H1 (cell line): ENCODE data around the gene LRRC25. TPM values are rescaled to one million over a fixed set of nuclear protein-coding genes. Genes with fewer than 3 reads are reported as not detected.

Source experiments
- CTCF ChIA-PET: fragments of 300-600 bp; sonication (Branson Sonifier 250); formaldehyde crosslinking; loops from one replicate; lab custom pipeline; 2021; ENCODE audit not compliant: partially characterized antibody; lab: Charles Lee
- POLR2A ChIA-PET: fragments of 300-600 bp; sonication (Branson Sonifier 250); formaldehyde crosslinking; loops from one replicate; lab custom pipeline; 2021; ENCODE audit warnings: inconsistent platforms; ENCODE audit not compliant: partially characterized antibody; lab: Charles Lee
- DNase-seq, 2 experiments: peaks; one replicate each; pipeline versions ENCODE4 v3.0.0 to v3.0.0-alpha.2; 2010 to 2022; ENCODE audit warnings: low spot score in 2 of 2, low read depth in 1 of 2, mixed read lengths in 1 of 2
- FAIRE-seq: peaks from 2 replicates; lab custom pipeline; 2011; peaks lifted over from hg19 to GRCh38; lab: Jason Lieb, UNC
- H2AFZ ChIP-seq: 2 replicates; pipeline ENCODE4 v1.8.1; 2012; ENCODE audit warnings: low read length, inconsistent platforms
- H2AK5ac ChIP-seq: 2 replicates; pipeline ENCODE4 v1.6.1; 2013; ENCODE audit warnings: low read depth, low read length
- H2BK120ac ChIP-seq: replicated peaks from 2 replicates; pipeline ENCODE3; 2013; ENCODE audit warnings: low read depth, low read length, inconsistent platforms
- H2BK12ac ChIP-seq: 2 replicates; pipeline ENCODE4 v1.6.1; 2013; ENCODE audit warnings: low read depth, low read length
- H2BK15ac ChIP-seq: 2 replicates; pipeline ENCODE4 v1.6.1; 2013; ENCODE audit warnings: low read length
- H2BK20ac ChIP-seq: 2 replicates; pipeline ENCODE4 v1.6.1; 2013; ENCODE audit warnings: low read length
- H2BK5ac ChIP-seq: 2 replicates; pipeline ENCODE4 v1.6.1; 2013; ENCODE audit warnings: low read depth, low read length
- H3K14ac ChIP-seq: 2 replicates; pipeline ENCODE4 v1.6.1; 2013; ENCODE audit warnings: inconsistent platforms; ENCODE audit not compliant: insufficient read length
- H3K18ac ChIP-seq: 2 replicates; pipeline ENCODE4 v1.6.1; 2013; ENCODE audit warnings: low read length; ENCODE audit errors: extremely low read depth
- H3K23ac ChIP-seq: 2 replicates; pipeline ENCODE4 v1.6.1; 2013; ENCODE audit warnings: inconsistent platforms; ENCODE audit not compliant: insufficient read length
- H3K23me2 ChIP-seq: 2 replicates; pipeline ENCODE4 v1.6.1; 2013; ENCODE audit warnings: low read depth, low read length
- H3K27ac ChIP-seq: 2 replicates; pipeline ENCODE4 v1.6.1; 2011; ENCODE audit warnings: low read depth, low read length, inconsistent platforms
- H3K27me3 ChIP-seq, 4 experiments: replicated peaks in 1 of 4; 1 replicate in 1 of 4; 2 replicates in 3 of 4; pipeline versions ENCODE4 v1.6.1 to v1.8.1; 2011 to 2013; ENCODE audit warnings: low read length in 3 of 4, mild to moderate bottlenecking in 3 of 4, inconsistent platforms in 2 of 4, mixed read lengths in 2 of 4, moderate library complexity in 1 of 4; ENCODE audit not compliant: control insufficient read depth in 3 of 4, insufficient read depth in 3 of 4; ENCODE audit errors: extremely low read depth in 1 of 4
- H3K36me3 ChIP-seq, 4 experiments: 2 replicates each; pipeline versions ENCODE4 v1.6.1 to v1.8.1; 2011 to 2013; ENCODE audit warnings: mild to moderate bottlenecking in 4 of 4, low read length in 3 of 4, moderate library complexity in 2 of 4, control low read depth in 1 of 4, inconsistent platforms in 1 of 4; ENCODE audit not compliant: insufficient read depth in 4 of 4, control insufficient read depth in 2 of 4
- H3K4ac ChIP-seq: replicated peaks from 2 replicates; pipeline ENCODE3; 2013; ENCODE audit warnings: low read length, low read depth, mixed read lengths, inconsistent platforms; ENCODE audit not compliant: insufficient read length
- H3K4me1 ChIP-seq, 4 experiments: replicated peaks in 1 of 4; 1 replicate in 1 of 4; 2 replicates in 3 of 4; pipeline versions ENCODE4 v1.6.1 to v1.8.1; 2011 to 2013; ENCODE audit warnings: low read length in 3 of 4, inconsistent platforms in 2 of 4, mixed read lengths in 1 of 4; ENCODE audit not compliant: insufficient read depth in 4 of 4, control insufficient read depth in 3 of 4
- H3K4me2 ChIP-seq, 2 experiments: 2 replicates each; pipeline versions ENCODE4 v1.6.1 to v1.8.1; 2011 to 2013; ENCODE audit warnings: low read depth in 2 of 2, low read length in 2 of 2, control low read depth in 1 of 2, inconsistent platforms in 1 of 2, mild to moderate bottlenecking in 1 of 2; ENCODE audit not compliant: insufficient read depth in 1 of 2
- H3K4me3 ChIP-seq, 4 experiments: fragments of 200-600, 300-600 bp in 1 of 4; sonication (generic), shearing (Covaris generic), sonication (Bioruptor Twin) in 1 of 4; 2 replicates each; pipeline versions ENCODE4 v1.5.1 to v1.8.1; 2011 to 2016; ENCODE audit warnings: low read length in 4 of 4, low read depth in 3 of 4, control low read depth in 2 of 4, inconsistent platforms in 2 of 4, mild to moderate bottlenecking in 2 of 4, mixed read lengths in 1 of 4, moderate library complexity in 1 of 4; ENCODE audit not compliant: insufficient read depth in 2 of 4; ENCODE audit errors: extremely low read depth in 1 of 4
- H3K56ac ChIP-seq: replicated peaks from 2 replicates; pipeline ENCODE3; 2013; ENCODE audit warnings: low read depth, mild to moderate bottlenecking, mixed read lengths, low read length, inconsistent platforms; ENCODE audit not compliant: insufficient read length
- H3K79me1 ChIP-seq: 2 replicates; pipeline ENCODE4 v1.6.1; 2013; ENCODE audit warnings: low read depth, low read length, control low read depth
- H3K79me2 ChIP-seq, 2 experiments: 2 replicates each; pipeline versions ENCODE4 v1.6.1 to v1.8.1; 2012 to 2013; ENCODE audit warnings: low read length in 2 of 2, mild to moderate bottlenecking in 2 of 2, inconsistent platforms in 1 of 2; ENCODE audit not compliant: insufficient read depth in 2 of 2, control insufficient read depth in 1 of 2
- H3K9ac ChIP-seq, 4 experiments: replicated peaks in 1 of 4; 1 replicate in 1 of 4; 2 replicates in 3 of 4; pipeline versions ENCODE4 v1.6.1 to v1.8.1; 2011 to 2013; ENCODE audit warnings: low read depth in 3 of 4, low read length in 3 of 4, control low read depth in 2 of 4, mild to moderate bottlenecking in 2 of 4, moderate library complexity in 2 of 4, inconsistent platforms in 1 of 4; ENCODE audit errors: extremely low read depth in 1 of 4
- H3K9me3 ChIP-seq, 2 experiments: 2 replicates each; pipeline versions ENCODE4 v1.6.1 to v1.8.1; 2012 to 2013; ENCODE audit warnings: mild to moderate bottlenecking in 2 of 2, moderate library complexity in 2 of 2, control low read depth in 1 of 2, inconsistent platforms in 1 of 2, low read depth in 1 of 2, low read length in 1 of 2, mixed read lengths in 1 of 2; ENCODE audit not compliant: insufficient read depth in 2 of 2
- H4K20me1 ChIP-seq, 2 experiments: replicated peaks in 1 of 2; 2 replicates each; pipeline versions ENCODE3 to v1.8.1; 2011 to 2013; ENCODE audit warnings: inconsistent platforms in 2 of 2, low read length in 2 of 2, mild to moderate bottlenecking in 1 of 2; ENCODE audit not compliant: insufficient read depth in 2 of 2, control insufficient read depth in 1 of 2
- H4K5ac ChIP-seq: 2 replicates; pipeline ENCODE4 v1.6.1; 2013; ENCODE audit warnings: low read length, low read depth, mixed read lengths, inconsistent platforms; ENCODE audit not compliant: insufficient read length
- H4K8ac ChIP-seq: 2 replicates; pipeline ENCODE4 v1.8.0; 2013; ENCODE audit warnings: mild to moderate bottlenecking, moderate library complexity, low read length, inconsistent platforms; ENCODE audit not compliant: insufficient read depth; ENCODE audit errors: extremely low read depth
- H4K91ac ChIP-seq: replicated peaks from 2 replicates; pipeline ENCODE3; 2013; ENCODE audit warnings: low read length, mixed read lengths, inconsistent platforms; ENCODE audit not compliant: insufficient read length
- EZH2 ChIP-seq: fragments of 200-600 bp; sonication (generic); IDR thresholded peaks from 2 replicates; pipeline ENCODE4 v1.7.1; 2012; ENCODE audit warnings: low read depth, mild to moderate bottlenecking, moderate library complexity, low read length, inconsistent platforms; ENCODE audit not compliant: severe bottlenecking
- KDM1A ChIP-seq: fragments of 200-600, 300-600 bp; sonication (generic); IDR thresholded peaks from 2 replicates; pipeline ENCODE4 v1.7.1; 2016; ENCODE audit warnings: mild to moderate bottlenecking, low read length, borderline replicate concordance
- RFX5 ChIP-seq: IDR thresholded peaks from 2 replicates; pipeline ENCODE4 v1.6.1; 2011; ENCODE audit warnings: low read depth, low read length, improper control_type of control experiment, borderline replicate concordance
- SUZ12 ChIP-seq: fragments of 200-600 bp; sonication (generic); IDR thresholded peaks from 2 replicates; pipeline ENCODE4 v1.6.1; 2012; ENCODE audit warnings: mild to moderate bottlenecking, inconsistent platforms, low read length, moderate library complexity, mixed read lengths
- WGBS, 2 experiments: shearing (Covaris generic) in 1 of 2; methylation state at CpG; one replicate each; pipeline versions ENCODE4 v1.1.6 to v1.1.7; 2013 to 2015; ENCODE audit warnings: low lambda C conversion rate in 2 of 2, mixed read lengths in 2 of 2, inconsistent platforms in 1 of 2, low coverage in 1 of 2, missing lambda C conversion rate in 1 of 2; ENCODE audit not compliant: insufficient replicate concordance in 2 of 2, insufficient coverage in 1 of 2, insufficient read length in 1 of 2; ENCODE audit errors: extremely low coverage in 1 of 2, missing lambda C conversion rate in 1 of 2; 5-methylcytosine and 5-hydroxymethylcytosine counted together
- polyA plus RNA-seq, 7 experiments: library from polyadenylated mRNA; depleted of rRNA in 3 of 7; stranded (reverse) in 5 of 7; unstranded in 2 of 7; fragments of >200 nt in 5 of 7; fragments of 200-250 nt in 2 of 7; gene quantifications; 1 replicate in 5 of 7; 2 replicates in 1 of 7; 4 replicates in 1 of 7; pipeline versions ENCODE4 v1.2.1 to v1.2.3, GENCODE V29; 2011 to 2013; ENCODE audit warnings: missing spikeins in 2 of 7, mixed read lengths in 2 of 7
- total RNA-seq: library from RNA; stranded (reverse); fragmentation: NEBNext Ultra II Directional; extraction: Animal tissue kit (Norgen Biotek cat#: 25700); gene quantifications from 2 replicates; pipeline ENCODE4 v1.2.1, GENCODE V29; 2021
- TF ChIP-seq, protein P1 (sequence below): IDR thresholded peaks from 2 replicates; pipeline ENCODE4 v1.6.1; 2012; ENCODE audit warnings: inconsistent platforms

LRRC25 gene
- total and polyA plus RNA-seq, 2 of the 8 experiments (the other 6 are each of a cell fraction or from before 2014, with no cell fraction given) = 0.20 to 0.41 TPM

- CTCF ChIA-PET = interaction anchor here (1.2 to 2.8 kb wide), 2 partner anchors 11 to 17 kb away, joined by 4 to 14 read pairs; partner anchors contain the start of gene SSBP4
- Histone ChIP-seq H3K79me2 (no peaks in the 10 kb centered on the region), H2BK15ac (peak overlapping the region; percentile 81; the same call in 1 of the 2 replicates), H3K23ac (no peak overlapping the region), H3K56ac (no peak overlapping the region), H3K27me3 (no peaks in the 10 kb centered on the region; a peak in 1 of 7 replicates), H2BK5ac (peak overlapping the region; percentile 71; the same call in 1 of the 2 replicates), H3K79me1 (peaks cover 3% of the 10 kb centered on the region; the same call in 1 of the 2 replicates), H4K5ac (no peak overlapping the region), H3K9me3 (no peaks in the 10 kb centered on the region), H2AK5ac (0 out of 2 replicates have a peak overlapping the region, but pooled peaks have one; percentile 40), H3K18ac (peak overlapping the region; percentile 48), H4K91ac (peak overlapping the region; percentile 0), H3K9ac (no peak overlapping the region), H2BK12ac (peak overlapping the region; percentile 60; the same call in 1 of the 2 replicates), H3K23me2 (peaks cover 10% of the 10 kb centered on the region; the same call in 1 of the 2 replicates), H2BK20ac (peak overlapping the region; percentile 72; the same call in 1 of the 2 replicates), H3K4me3 (peak overlapping the region; percentile 33 to 70 (median 48); a peak in 6 of 8 replicates), H4K20me1 (peaks cover 0 to 9% of the 10 kb centered on the region in 2 experiments), H3K36me3 (no peaks in the 10 kb centered on the region; a peak in 1 of 8 replicates), H3K14ac (no peak overlapping the region), H4K8ac (no peak overlapping the region; the same call in 1 of the 2 replicates), H3K4me2 (peak overlapping the region; percentile 68 to 76), H3K4ac (no peak overlapping the region), H2AFZ (no peak overlapping the region), H3K4me1 (peaks cover 0 to 42% (median 28%) of the 10 kb centered on the region in 4 experiments; a peak in 6 of 7 replicates), H2BK120ac (no peak overlapping the region), H3K27ac (no peak overlapping the region)
- 23% methylated on average over 8 of the region's 13 CpGs; no CpG with 5 or more reads in 1 of the 2 experiments for WGBS, 2 experiments
- no peak for DNase-seq
- no peak for FAIRE-seq
- POLR2A ChIA-PET = interaction anchor here (0.8 to 6.7 kb wide), 3 partner anchors 11 to 164 kb away, joined by 3 to 65 read pairs (median 26); partner anchors contain the start of gene SSBP4
- TF ChIP-seq RFX5 (no peak), KDM1A (peak; percentile 93), SUZ12 (no peak), EZH2 (no peak)
- TF ChIP-seq, protein P1, sequence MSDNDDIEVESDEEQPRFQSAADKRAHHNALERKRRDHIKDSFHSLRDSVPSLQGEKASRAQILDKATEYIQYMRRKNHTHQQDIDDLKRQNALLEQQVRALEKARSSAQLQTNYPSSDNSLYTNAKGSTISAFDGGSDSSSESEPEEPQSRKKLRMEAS = 0 out of 2 replicates have a peak, but pooled peaks have one; percentile 29
These were observed 32.4 kb upstream of the LRRC25 start for GRCh38 chr19:18429717-18430416.
